ENCODE results near the gene NKX2-2. TPM values are rescaled to one million over a fixed set of nuclear protein-coding genes. Genes with fewer than 3 reads are reported as not detected.

Gene NKX2-2
- total RNA-seq, 1 experiment from 2014 or later, result not detected

GRCh38 chr20:21523281-21523868, 9.5 kb upstream of the NKX2-2 start:
- H3K9me3 ChIP-seq (ENCODE audit: insufficient read depth, low read depth), result no peaks in the 10 kb centered on the region
- H3K79me2 ChIP-seq (ENCODE audit: low read depth), result no peaks in the 10 kb centered on the region
- peaks cover 38% of the 10 kb centered on the region for H3K27me3 ChIP-seq (ENCODE audit: insufficient read depth, low read depth)
- BruUV-seq (replicated peaks), result no TSS peak
- ChIA-PET POLR2A (ENCODE audit: unreplicated experiment) (no interaction called here), CTCF (no interaction called here)
- H3K4me3 ChIP-seq, result no peak overlapping the region
- no peaks in the 10 kb centered on the region for H3F3A ChIP-seq (ENCODE audit: insufficient read depth, low read depth)
- H4K20me1 ChIP-seq (ENCODE audit: insufficient read depth), result no peaks in the 10 kb centered on the region
- no peaks in the 10 kb centered on the region for H3K4me1 ChIP-seq (replicated peaks; ENCODE audit: insufficient read depth)
- intact Hi-C loops (cut with micrococcal nuclease; ENCODE audit: unreplicated experiment), result no loop called here
- no peak overlapping the region for H3K4me2 ChIP-seq
- no peaks in the 10 kb centered on the region for H3K9me2 ChIP-seq (ENCODE audit: insufficient read depth)
- no peak for TF ChIP-seq CTCF (conservative IDR thresholded peaks at IDR 0.05)
- no peak for TF ChIP-seq EZH2 (IDR thresholded peaks at IDR 0.05; ENCODE audit: low read depth)
- H3K36me3 ChIP-seq (ENCODE audit: low read depth), result no peaks in the 10 kb centered on the region
- no peak for DNase-seq
- no peak overlapping the region for H3K27ac ChIP-seq
- no peak overlapping the region for H2AFZ ChIP-seq

DNA sequence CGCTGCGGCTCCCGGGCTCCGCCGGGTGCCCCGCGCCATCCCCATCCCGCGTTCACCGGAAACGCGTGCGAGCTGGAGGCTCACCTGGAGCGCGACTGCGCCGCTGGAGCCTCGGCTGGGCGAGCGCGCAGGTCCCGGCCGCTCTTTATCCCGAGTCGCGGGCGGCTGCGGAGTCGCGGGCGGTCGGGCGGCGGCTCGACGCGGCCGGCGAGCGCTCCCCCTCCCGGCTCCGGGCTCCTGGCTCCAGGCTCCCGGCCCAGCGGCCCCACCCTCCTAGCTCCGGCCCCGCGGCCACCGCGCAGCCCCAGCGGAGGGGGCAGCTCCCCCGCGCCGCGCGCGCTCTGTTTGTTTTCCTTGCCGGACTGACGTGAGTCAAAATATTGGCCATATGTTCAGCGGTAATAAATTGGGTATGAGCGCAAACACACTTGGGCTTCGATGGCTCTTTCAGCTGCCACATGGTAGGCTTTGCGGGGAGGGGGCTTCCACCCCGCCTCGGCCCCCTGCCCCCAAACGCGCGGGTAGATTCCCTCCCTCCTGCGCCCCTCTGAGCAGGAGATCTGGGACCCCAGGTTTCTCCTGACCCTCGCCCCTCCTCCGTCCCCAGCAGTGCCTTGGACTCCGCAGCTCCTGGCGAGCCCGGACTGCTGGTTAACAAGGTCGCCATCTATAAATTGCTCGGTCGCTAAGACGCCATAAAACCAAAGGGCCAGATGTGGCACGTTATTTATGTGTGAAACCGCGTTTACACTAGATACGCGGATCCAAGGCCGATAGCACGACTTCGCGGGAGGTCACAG, 8.8 kb upstream of the NKX2-2 start:
- no peak overlapping the region for H3K4me3 ChIP-seq
- no peaks in the 10 kb centered on the region for H3F3A ChIP-seq (ENCODE audit: insufficient read depth, low read depth)
- H3K9me3 ChIP-seq (ENCODE audit: insufficient read depth, low read depth), result no peaks in the 10 kb centered on the region
- ChIA-PET POLR2A (ENCODE audit: unreplicated experiment) (no interaction called here), CTCF (no interaction called here)
- no peak overlapping the region for H2AFZ ChIP-seq
- no peak for DNase-seq
- H3K27ac ChIP-seq, result no peak overlapping the region
- H3K4me2 ChIP-seq, result no peak overlapping the region
- no peak for TF ChIP-seq EZH2 (IDR thresholded peaks at IDR 0.05; ENCODE audit: low read depth)
- no peak for TF ChIP-seq CTCF (conservative IDR thresholded peaks at IDR 0.05)
- BruUV-seq (replicated peaks), result no TSS peak
- peaks cover 45% of the 10 kb centered on the region for H3K27me3 ChIP-seq (ENCODE audit: insufficient read depth, low read depth)
- H3K9me2 ChIP-seq (ENCODE audit: insufficient read depth), result no peaks in the 10 kb centered on the region
- intact Hi-C loops (cut with micrococcal nuclease; ENCODE audit: unreplicated experiment), result no loop called here
- H3K4me1 ChIP-seq (replicated peaks; ENCODE audit: insufficient read depth), result no peaks in the 10 kb centered on the region
- no peaks in the 10 kb centered on the region for H4K20me1 ChIP-seq (ENCODE audit: insufficient read depth)
- H3K36me3 ChIP-seq (ENCODE audit: low read depth), result no peaks in the 10 kb centered on the region
- no peaks in the 10 kb centered on the region for H3K79me2 ChIP-seq (ENCODE audit: low read depth)

GRCh38 chr20:21521596-21522480, 8.0 kb upstream of the NKX2-2 start:
- intact Hi-C loops (cut with micrococcal nuclease; ENCODE audit: unreplicated experiment), result no loop called here
- H3K4me2 ChIP-seq, result no peak overlapping the region
- TF ChIP-seq EZH2 (IDR thresholded peaks at IDR 0.05; ENCODE audit: low read depth) (no peak), CTCF (conservative IDR thresholded peaks at IDR 0.05) (no peak)
- peaks cover 51% of the 10 kb centered on the region for H3K27me3 ChIP-seq (ENCODE audit: insufficient read depth, low read depth)
- H3K79me2 ChIP-seq (ENCODE audit: low read depth), result no peaks in the 10 kb centered on the region
- no peaks in the 10 kb centered on the region for H3K4me1 ChIP-seq (replicated peaks; ENCODE audit: insufficient read depth)
- no TSS peak for BruUV-seq (replicated peaks)
- H4K20me1 ChIP-seq (ENCODE audit: insufficient read depth), result no peaks in the 10 kb centered on the region
- no peak overlapping the region for H3K4me3 ChIP-seq
- H3K27ac ChIP-seq, result no peak overlapping the region
- no peak overlapping the region for H2AFZ ChIP-seq
- DNase-seq, result no peak
- no peaks in the 10 kb centered on the region for H3K9me2 ChIP-seq (ENCODE audit: insufficient read depth)
- no peaks in the 10 kb centered on the region for H3K36me3 ChIP-seq (ENCODE audit: low read depth)
- CTCF ChIA-PET, result no interaction called here
- H3F3A ChIP-seq (ENCODE audit: insufficient read depth, low read depth), result no peaks in the 10 kb centered on the region
- POLR2A ChIA-PET (ENCODE audit: unreplicated experiment), result no interaction called here
- no peaks in the 10 kb centered on the region for H3K9me3 ChIP-seq (ENCODE audit: insufficient read depth, low read depth)

Measured in PC-9 (cell line).